PC-9 (cell line): Measurements from ENCODE around the gene NRIP1. TPM values are rescaled to one million over a fixed set of nuclear protein-coding genes. Genes with fewer than 3 reads are reported as not detected.

ENCODE experiments used
- BruUV-seq: library from RNA; stranded (reverse); fragments of 400-500 nt; replicated peaks from 2 replicates; lab custom pipeline; 2021; lab: Mats Ljungman, UMichigan
- CTCF ChIA-PET: fragments of 300-600 bp; sonication (Branson Sonifier 250); formaldehyde crosslinking; loops from one replicate; lab custom pipeline; 2022; ENCODE audit warnings: antibody characterized with exemption; lab: Charles Lee
- POLR2A ChIA-PET: fragments of 300-600 bp; sonication (Branson Sonifier 250); formaldehyde crosslinking; loops from one replicate; lab custom pipeline; 2022; ENCODE audit warnings: antibody characterized with exemption; ENCODE audit not compliant: unreplicated experiment; lab: Charles Lee
- DNase-seq, 2 experiments: peaks; one replicate each; pipeline versions ENCODE4 v3.0.0 to v3.0.0-alpha.2; 2015 to 2022; ENCODE audit warnings: mixed read lengths in 1 of 2
- H2AFZ ChIP-seq: fragments of 200-600 bp; sonication (generic); 2 replicates; pipeline ENCODE4 v1.8.1; 2017; ENCODE audit warnings: antibody characterized with exemption
- H3F3A ChIP-seq: fragments of 200-600 bp; sonication (generic); 2 replicates; pipeline ENCODE4 v1.8.1; 2017; ENCODE audit warnings: antibody characterized with exemption, mild to moderate bottlenecking, low read depth; ENCODE audit not compliant: insufficient read depth
- H3K27ac ChIP-seq: fragments of 200-600 bp; sonication (generic); 2 replicates; pipeline ENCODE4 v1.6.1; 2016; ENCODE audit warnings: mixed run types
- H3K27me3 ChIP-seq: fragments of 200-600 bp; sonication (generic); 2 replicates; pipeline ENCODE4 v1.6.1; 2016; ENCODE audit warnings: low read depth, mixed run types; ENCODE audit not compliant: insufficient read depth
- H3K36me3 ChIP-seq: fragments of 200-600 bp; sonication (generic); 2 replicates; pipeline ENCODE4 v1.6.1; 2016; ENCODE audit warnings: low read depth, mixed run types
- H3K4me1 ChIP-seq: fragments of 200-600 bp; sonication (generic); replicated peaks from 2 replicates; pipeline ENCODE4 v1.6.1; 2016; ENCODE audit warnings: mixed run types; ENCODE audit not compliant: insufficient read depth
- H3K4me2 ChIP-seq: fragments of 200-600 bp; sonication (generic); 2 replicates; pipeline ENCODE4 v1.6.1; 2017; ENCODE audit warnings: mixed run types
- H3K4me3 ChIP-seq: fragments of 200-600 bp; sonication (generic); 2 replicates; pipeline ENCODE4 v1.6.1; 2016; ENCODE audit warnings: mixed run types
- H3K79me2 ChIP-seq: fragments of 200-600 bp; sonication (generic); 2 replicates; pipeline ENCODE4 v1.6.1; 2017; ENCODE audit warnings: low read depth, mixed run types
- H3K9me2 ChIP-seq: fragments of 200-600 bp; sonication (generic); 2 replicates; pipeline ENCODE4 v1.8.1; 2017; ENCODE audit warnings: mild to moderate bottlenecking; ENCODE audit not compliant: insufficient read depth
- H3K9me3 ChIP-seq: fragments of 200-600 bp; sonication (generic); 2 replicates; pipeline ENCODE4 v1.8.1; 2016; ENCODE audit warnings: low read depth; ENCODE audit not compliant: insufficient read depth
- H4K20me1 ChIP-seq: fragments of 200-600 bp; sonication (generic); 2 replicates; pipeline ENCODE4 v1.8.1; 2017; ENCODE audit not compliant: insufficient read depth
- CTCF ChIP-seq: fragments of 200-600 bp; sonication (generic); conservative IDR thresholded peaks from 2 replicates; pipeline ENCODE4 v1.6.1; 2017; ENCODE audit warnings: mixed run types, antibody characterized with exemption, mild to moderate bottlenecking, moderate library complexity
- EZH2 ChIP-seq: fragments of 200-600 bp; sonication (generic); IDR thresholded peaks from 2 replicates; pipeline ENCODE4 v1.8.0; 2017; ENCODE audit warnings: antibody characterized with exemption, low read depth
- intact Hi-C: fragments of 100-400 bp; cut with micrococcal nuclease; formaldehyde crosslinking; loops from one replicate; pipeline ENCODE4 v1.10.0; 2022; ENCODE audit not compliant: unreplicated experiment
- total RNA-seq: library from RNA; stranded (reverse); gene quantifications from 2 replicates; pipeline ENCODE4 v1.2.3, GENCODE V29; 2021

The NRIP1 gene
- total RNA-seq, 1 experiment from 2014 or later: 33.0 TPM

- H3K79me2 ChIP-seq: peaks cover 77% of the 10 kb centered on the region
- H3K27ac ChIP-seq: peak overlapping the region; percentile 51
- peak overlapping the region; percentile 86 for H3K4me3 ChIP-seq
Observed at GRCh38 chr21:15062606-15062965, 2.2 kb downstream of the NRIP1 start.

GRCh38 chr21:15061747-15062605 is 2.8 kb downstream of the NRIP1 start:
- no peak for TF ChIP-seq CTCF
- no peak for TF ChIP-seq EZH2
- peak overlapping the region; percentile 86 for H3K4me3 ChIP-seq
- intact Hi-C loops: loop anchor here (1.0 to 5.0 kb wide), 4 partner anchors 105 to 230 kb away; no protein-coding TSS in a partner anchor
- H3K27ac ChIP-seq: peak overlapping the region; percentile 8
- POLR2A ChIA-PET: no interaction called here
- no peaks in the 10 kb centered on the region for H3K9me2 ChIP-seq
- peaks cover 13% of the 10 kb centered on the region for H4K20me1 ChIP-seq
- CTCF ChIA-PET: interaction anchor here (1.0 kb wide), 1 partner anchor 192 kb away, joined by 3 read pairs; no protein-coding TSS in a partner anchor
- no peak overlapping the region for H2AFZ ChIP-seq
- no peaks in the 10 kb centered on the region for H3K27me3 ChIP-seq
- peaks cover 83% of the 10 kb centered on the region for H3K79me2 ChIP-seq
- H3K4me1 ChIP-seq: peaks cover 55% of the 10 kb centered on the region
- H3K4me2 ChIP-seq: peak overlapping the region; percentile 87
- H3F3A ChIP-seq: peaks cover 8% of the 10 kb centered on the region; the same call in 1 of the 2 replicates
- peaks cover 7% of the 10 kb centered on the region; the same call in 1 of the 2 replicates for H3K9me3 ChIP-seq
- no peak for DNase-seq
- no TSS peak for BruUV-seq
- peaks cover 14% of the 10 kb centered on the region; the same call in 1 of the 2 replicates for H3K36me3 ChIP-seq

More at GRCh38 chr21:15062606-15062965, 2.2 kb downstream of the NRIP1 start:
- Histone ChIP-seq H3F3A (peaks cover 8% of the 10 kb centered on the region; the same call in 1 of the 2 replicates), H3K4me2 (peak overlapping the region; percentile 87), H3K27me3 (no peaks in the 10 kb centered on the region), H2AFZ (no peak overlapping the region), H3K36me3 (peaks cover 13% of the 10 kb centered on the region; the same call in 1 of the 2 replicates), H4K20me1 (peaks cover 13% of the 10 kb centered on the region), H3K9me3 (0 out of 2 replicates have a peak, but pooled peaks cover 7% of the 10 kb centered on the region), H3K4me1 (peaks cover 58% of the 10 kb centered on the region), H3K9me2 (no peaks in the 10 kb centered on the region)
- ChIA-PET CTCF (interaction anchor here (1.0 kb wide), 1 partner anchor 192 kb away, joined by 3 read pairs; no protein-coding TSS in a partner anchor), POLR2A (no interaction called here)
- BruUV-seq: no TSS peak
- no peak for TF ChIP-seq EZH2
- TF ChIP-seq CTCF: peak; percentile 46
- no peak for DNase-seq
- intact Hi-C loops: loop anchor here (5.0 kb wide), 3 partner anchors 105 to 230 kb away; no protein-coding TSS in a partner anchor

- POLR2A ChIA-PET: no interaction called here
- TF ChIP-seq CTCF (no peak), EZH2 (no peak)
- intact Hi-C loops: loop anchor here (1.0 to 5.0 kb wide), 4 partner anchors 104 to 231 kb away; no protein-coding TSS in a partner anchor
- CTCF ChIA-PET: no interaction called here
- no peak for DNase-seq
- Histone ChIP-seq H3K4me3 (peak overlapping the region; percentile 86; the same call in 1 of the 2 replicates), H3K4me2 (peak overlapping the region; percentile 87), H3K36me3 (peaks cover 14% of the 10 kb centered on the region; the same call in 1 of the 2 replicates), H4K20me1 (peaks cover 13% of the 10 kb centered on the region), H3F3A (peaks cover 5% of the 10 kb centered on the region; the same call in 1 of the 2 replicates), H3K79me2 (peaks cover 89% of the 10 kb centered on the region), H2AFZ (no peak overlapping the region), H3K27ac (peak overlapping the region; percentile 8; the same call in 1 of the 2 replicates), H3K27me3 (no peaks in the 10 kb centered on the region), H3K9me2 (no peaks in the 10 kb centered on the region), H3K4me1 (peaks cover 50% of the 10 kb centered on the region), H3K9me3 (peaks cover 7% of the 10 kb centered on the region; the same call in 1 of the 2 replicates)
- BruUV-seq: no TSS peak
Observed at GRCh38 chr21:15061279-15061678, 3.5 kb downstream of the NRIP1 start.
